ENCODE results near the gene SPRN. TPM values are rescaled to one million over a fixed set of nuclear protein-coding genes. Genes with fewer than 3 reads are reported as not detected.
"Not testable (repeated sequence)": the region's sequence is repeated elsewhere in the genome, so short reads cannot be mapped to it uniquely, and the experiment has no call there.

The SPRN gene
- total and polyA plus RNA-seq, 12 donors = 0.10 to 1.8 (median 0.60) TPM; not detected in 3

GRCh38 chr10:133441780-133442179 is 17.4 kb upstream of the SPRN start:
- H3K27ac ChIP-seq = no peak overlapping the region
- intact Hi-C loops (cut with DNase I) = no loop called here
- peaks cover 0 to 3% (median 0%) of the 10 kb centered on the region in 3 donors for H3K9me3 ChIP-seq (replicated peaks in 1 of 3)
- H3K27me3 ChIP-seq = no peaks in the 10 kb centered on the region
- TF ChIP-seq CTCF (IDR thresholded peaks at IDR 0.05) (no peak), POLR2A (IDR thresholded peaks at IDR 0.05) (no peak)
- H3K4me3 ChIP-seq = no peak overlapping the region
- peaks cover 4 to 5% of the 10 kb centered on the region in 2 donors for H3K4me1 ChIP-seq (replicated peaks in 1 of 2)
- no peaks in the 10 kb centered on the region for H3K36me3 ChIP-seq (replicated peaks in 1 of 2)
- WGBS, 4 donors = 79 to 92% (median 81%) methylated on average over 7 to 12 of the region's 12 CpGs
- DNase-seq = peak in 3 of 7 donors; percentile 9 to 42 (median 10)

GRCh38 chr10:133441356-133441755 is 16.9 kb upstream of the SPRN start:
- H3K9me3 ChIP-seq (replicated peaks in 1 of 3); H3K4me1 ChIP-seq (replicated peaks in 1 of 2); intact Hi-C loops (cut with DNase I); H3K27me3 ChIP-seq; H3K36me3 ChIP-seq (replicated peaks in 1 of 2); H3K4me3 ChIP-seq; H3K27ac ChIP-seq: not testable (repeated sequence)
- peak in 1 of 7 donors; percentile 25 for DNase-seq
- 70 to 90% (median 79%) methylated on average over 4 to 12 of the region's 21 CpGs for WGBS, 4 donors

GRCh38 chr10:133440633-133441285 is 16.3 kb upstream of the SPRN start:
- Histone ChIP-seq H3K36me3 (replicated peaks in 1 of 2) (no peaks in the 10 kb centered on the region), H3K4me3 (no peak overlapping the region), H3K4me1 (replicated peaks in 1 of 2) (peaks cover 4 to 5% of the 10 kb centered on the region in 2 donors), H3K27me3 (no peaks in the 10 kb centered on the region), H3K9me3 (replicated peaks in 1 of 3) (no peaks in the 10 kb centered on the region), H3K27ac (no peak overlapping the region)
- 91 to 97% (median 93%) methylated on average over 6 to 18 of the region's 18 CpGs for WGBS, 4 donors
- TF ChIP-seq CTCF (IDR thresholded peaks at IDR 0.05) (no peak), POLR2A (IDR thresholded peaks at IDR 0.05) (no peak)
- no peak for DNase-seq
- intact Hi-C loops (cut with DNase I) = no loop called here

- Histone ChIP-seq H3K4me1 (replicated peaks in 1 of 2) (peaks cover 4 to 5% of the 10 kb centered on the region in 2 donors), H3K36me3 (replicated peaks in 1 of 2) (no peaks in the 10 kb centered on the region), H3K27me3 (no peaks in the 10 kb centered on the region), H3K27ac (no peak overlapping the region), H3K9me3 (replicated peaks in 1 of 3) (no peaks in the 10 kb centered on the region), H3K4me3 (no peak overlapping the region)
- peak in 2 of 7 donors; percentile 12 to 48 for DNase-seq
- intact Hi-C loops (cut with DNase I) = no loop called here
- WGBS, 4 donors = 90 to 95% (median 92%) methylated on average over 24 to 25 of the region's 25 CpGs
- TF ChIP-seq CTCF (IDR thresholded peaks at IDR 0.05) = no peak
- TF ChIP-seq POLR2A (IDR thresholded peaks at IDR 0.05) = no peak
Measured at GRCh38 chr10:133439517-133440461, 15.4 kb upstream of the SPRN start.
